Rectal smooth muscle tissue (tissue), 1 donor: Measurements from ENCODE around the gene TSGA10.
"Not testable (repeated sequence)": the region's sequence is repeated elsewhere in the genome, so short reads cannot be mapped to it uniquely, and the experiment has no call there.

Experiments
- H3K27ac ChIP-seq: one replicate; pipeline ENCODE4 v1.7.0; 2013; ENCODE audit warnings: low read depth, low read length, inconsistent platforms
- H3K27me3 ChIP-seq: one replicate; pipeline ENCODE4 v1.7.0; 2013; ENCODE audit warnings: low read length; ENCODE audit not compliant: control insufficient read depth, insufficient read depth
- H3K36me3 ChIP-seq: one replicate; pipeline ENCODE4 v1.7.0; 2013; ENCODE audit warnings: low read length; ENCODE audit not compliant: control insufficient read depth, insufficient read depth
- H3K4me1 ChIP-seq: one replicate; pipeline ENCODE4 v1.7.0; 2013; ENCODE audit warnings: low read length; ENCODE audit not compliant: control insufficient read depth, insufficient read depth
- H3K4me3 ChIP-seq: one replicate; pipeline ENCODE4 v1.7.0; 2013; ENCODE audit warnings: low read length
- H3K9ac ChIP-seq: one replicate; pipeline ENCODE4 v1.7.0; 2013; ENCODE audit warnings: low read length

The TSGA10 gene

DNA sequence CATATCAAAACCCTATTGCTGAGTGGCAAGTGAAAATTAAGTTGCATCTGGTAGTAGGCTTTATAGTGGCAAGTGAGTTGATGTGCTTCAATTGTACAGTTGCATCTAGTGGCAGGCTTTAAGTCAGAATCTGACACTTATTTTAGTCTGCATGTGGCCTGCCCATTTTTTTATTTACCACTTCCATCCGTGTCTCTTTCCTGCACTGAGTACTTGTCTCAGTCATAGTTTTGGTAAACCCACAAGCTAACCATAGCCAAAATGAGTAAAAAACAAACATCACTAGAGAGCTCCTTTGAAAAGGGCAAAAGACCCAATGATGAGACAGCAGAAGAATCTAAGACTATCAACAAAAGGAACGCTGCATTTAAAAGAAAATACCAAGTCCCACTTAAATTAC is 122.7 kb downstream of the TSGA10 start:
- Histone ChIP-seq H3K27me3 (no peaks in the 10 kb centered on the region), H3K27ac (no peak overlapping the region), H3K9ac (no peak overlapping the region), H3K4me1 (no peaks in the 10 kb centered on the region), H3K36me3 (no peaks in the 10 kb centered on the region), H3K4me3 (no peak overlapping the region)

GRCh38 chr2:99031481-99031880 is 123.3 kb downstream of the TSGA10 start:
- H3K27me3 ChIP-seq = no peaks in the 10 kb centered on the region
- no peak overlapping the region for H3K9ac ChIP-seq
- no peak overlapping the region for H3K4me3 ChIP-seq
- no peaks in the 10 kb centered on the region for H3K36me3 ChIP-seq
- no peak overlapping the region for H3K27ac ChIP-seq
- H3K4me1 ChIP-seq = no peaks in the 10 kb centered on the region

DNA sequence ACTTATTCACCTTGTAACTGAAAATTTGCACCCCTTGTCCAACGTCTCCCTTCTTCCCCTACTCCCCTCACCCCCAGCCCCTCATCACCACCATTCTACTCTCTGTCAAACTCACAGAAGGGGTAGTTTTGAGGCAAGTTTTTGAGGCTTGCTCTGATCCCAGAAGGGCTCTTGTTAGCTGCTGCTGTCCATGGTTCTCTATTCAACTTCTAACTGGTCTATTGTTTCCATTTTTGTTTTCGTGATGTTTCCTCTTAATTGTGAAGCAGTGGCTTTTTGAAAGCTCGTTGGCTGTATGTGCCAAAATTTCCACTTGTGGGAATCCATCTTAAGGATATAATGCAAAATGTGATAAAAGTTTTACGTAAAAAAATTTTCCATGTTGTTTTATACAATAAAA is 126.2 kb downstream of the TSGA10 start:
- H3K4me3 ChIP-seq = no peak overlapping the region
- no peaks in the 10 kb centered on the region for H3K4me1 ChIP-seq
- H3K9ac ChIP-seq = no peak overlapping the region
- H3K27me3 ChIP-seq = no peaks in the 10 kb centered on the region
- no peak overlapping the region for H3K27ac ChIP-seq
- H3K36me3 ChIP-seq = no peaks in the 10 kb centered on the region

- H3K9ac ChIP-seq = no peak overlapping the region
- no peaks in the 10 kb centered on the region for H3K27me3 ChIP-seq
- no peaks in the 10 kb centered on the region for H3K4me1 ChIP-seq
- H3K4me3 ChIP-seq = no peak overlapping the region
- no peaks in the 10 kb centered on the region for H3K36me3 ChIP-seq
- no peak overlapping the region for H3K27ac ChIP-seq
Observed at GRCh38 chr2:99027856-99028255, 126.9 kb downstream of the TSGA10 start.

DNA sequence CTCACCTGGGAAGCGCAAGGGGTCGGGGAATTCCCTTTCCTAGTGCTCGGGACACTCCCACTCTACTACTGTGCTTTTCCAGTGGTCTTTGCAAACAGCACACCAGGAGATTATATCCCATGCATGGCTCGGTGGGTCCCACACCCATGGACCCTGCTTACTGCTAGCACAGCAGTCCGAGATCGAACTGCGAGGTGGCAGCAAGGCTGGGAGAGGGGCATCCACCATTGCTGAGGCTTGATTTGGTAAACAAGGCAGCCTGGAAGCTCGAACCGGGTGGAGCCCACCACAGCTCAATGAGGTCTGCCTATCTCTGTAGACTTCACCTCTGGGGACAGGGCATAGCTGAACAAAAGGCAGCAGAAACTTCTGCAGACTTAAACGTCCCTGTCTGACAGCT is 154.0 kb downstream of the TSGA10 start:
- no peaks in the 10 kb centered on the region for H3K27me3 ChIP-seq
- H3K36me3 ChIP-seq = no peaks in the 10 kb centered on the region
- H3K27ac ChIP-seq = no peak overlapping the region

DNA sequence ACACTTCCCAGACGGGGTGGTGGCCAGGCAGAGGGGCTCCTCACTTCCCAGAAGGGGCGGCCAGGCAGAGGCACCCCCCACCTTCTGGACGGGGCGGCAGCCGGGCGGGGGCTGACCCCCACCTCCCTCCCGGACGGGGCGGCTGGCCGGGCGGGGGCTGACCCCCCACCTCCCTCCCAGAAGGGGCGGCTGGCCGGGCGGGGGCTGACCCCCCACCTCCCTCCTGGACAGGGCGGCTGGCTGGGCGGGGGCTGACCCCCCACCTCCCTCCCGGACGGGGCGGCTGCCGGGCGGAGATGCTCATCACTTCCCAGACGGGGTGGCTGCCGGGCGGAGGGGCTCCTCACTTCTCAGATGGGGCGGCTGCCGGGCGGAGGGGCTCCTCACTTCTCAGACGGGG is 166.0 kb downstream of the TSGA10 start:
- not testable (repeated sequence) for H3K9ac ChIP-seq, H3K36me3 ChIP-seq, H3K4me1 ChIP-seq, H3K27me3 ChIP-seq, H3K27ac ChIP-seq, H3K4me3 ChIP-seq

More for the DNA sequence above, 154.0 kb downstream of the TSGA10 start:
- no peak overlapping the region for H3K9ac ChIP-seq
- H3K4me3 ChIP-seq = no peak overlapping the region
- H3K4me1 ChIP-seq = no peaks in the 10 kb centered on the region

- Histone ChIP-seq H3K9ac (no peak overlapping the region), H3K4me1 (no peaks in the 10 kb centered on the region), H3K4me3 (no peak overlapping the region), H3K27me3 (peaks cover 2% of the 10 kb centered on the region), H3K36me3 (no peaks in the 10 kb centered on the region), H3K27ac (no peak overlapping the region)
Observed at GRCh38 chr2:98985905-98986666, 168.7 kb downstream of the TSGA10 start.

DNA sequence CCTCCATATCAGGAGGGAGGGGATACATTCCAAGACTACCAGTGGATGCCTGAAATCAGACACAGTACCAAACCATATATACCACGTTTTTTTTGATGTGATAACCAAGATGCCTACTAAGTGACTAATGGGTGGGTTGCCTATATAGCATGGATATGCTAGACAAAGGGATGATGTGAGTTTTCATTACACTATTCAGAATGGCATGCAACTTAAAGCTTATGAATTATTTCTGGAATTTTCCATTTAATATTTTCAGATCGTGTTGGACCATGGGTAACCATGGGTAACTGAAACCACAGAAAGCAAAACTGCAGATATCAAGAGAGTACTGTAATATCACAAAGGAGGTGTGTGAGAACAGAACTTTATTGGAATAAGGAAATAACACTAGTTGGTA is 179.1 kb downstream of the TSGA10 start:
- H3K36me3 ChIP-seq = no peaks in the 10 kb centered on the region
- no peak overlapping the region for H3K4me3 ChIP-seq
- no peak overlapping the region for H3K9ac ChIP-seq
- H3K27me3 ChIP-seq = no peaks in the 10 kb centered on the region
- H3K4me1 ChIP-seq = no peaks in the 10 kb centered on the region
- H3K27ac ChIP-seq = no peak overlapping the region

GRCh38 chr2:98972582-98973167 is 182.1 kb downstream of the TSGA10 start:
- Histone ChIP-seq H3K36me3 (no peaks in the 10 kb centered on the region), H3K9ac (no peak overlapping the region), H3K4me1 (no peaks in the 10 kb centered on the region), H3K27ac (no peak overlapping the region), H3K4me3 (no peak overlapping the region), H3K27me3 (no peaks in the 10 kb centered on the region)

DNA sequence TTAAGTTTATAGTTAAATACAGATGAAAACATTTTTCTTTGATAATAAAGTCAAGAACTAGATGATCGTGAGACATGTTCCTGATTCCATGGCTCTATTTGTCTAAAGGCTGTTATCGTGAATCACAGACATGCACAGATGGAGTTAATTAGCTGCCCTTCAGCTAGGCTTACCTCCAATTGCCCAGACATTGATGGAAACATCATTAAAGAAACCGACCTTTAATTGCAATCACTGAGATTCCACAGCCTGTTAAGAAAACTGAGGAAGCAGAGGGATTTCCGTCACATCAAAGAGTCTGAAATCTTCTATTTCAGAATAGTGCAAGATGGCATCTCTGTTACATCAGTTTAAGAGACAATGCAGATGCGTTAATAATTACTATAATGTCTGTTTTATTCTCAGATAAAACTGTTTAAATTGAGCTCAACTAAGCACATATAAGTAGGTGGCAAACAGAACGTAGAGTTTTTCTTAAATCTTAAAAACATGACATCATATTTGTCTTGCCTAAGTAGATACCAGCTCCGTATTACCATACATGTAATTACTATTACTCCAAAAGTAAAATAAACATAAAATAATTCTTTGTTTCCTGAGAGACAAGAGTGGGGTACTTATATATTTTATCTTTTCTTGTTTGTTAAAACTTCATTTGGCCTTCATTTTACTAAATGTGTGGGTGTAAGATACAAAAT is 194.8 kb downstream of the TSGA10 start:
- Histone ChIP-seq H3K4me1 (no peaks in the 10 kb centered on the region), H3K36me3 (no peaks in the 10 kb centered on the region), H3K4me3 (no peak overlapping the region), H3K27ac (no peak overlapping the region), H3K9ac (no peak overlapping the region), H3K27me3 (no peaks in the 10 kb centered on the region)

- Histone ChIP-seq H3K27me3 (no peaks in the 10 kb centered on the region), H3K36me3 (no peaks in the 10 kb centered on the region), H3K9ac (no peak overlapping the region), H3K4me3 (no peak overlapping the region), H3K27ac (no peak overlapping the region), H3K4me1 (peaks cover 3% of the 10 kb centered on the region)
Observed at GRCh38 chr2:98952966-98953365, 201.8 kb downstream of the TSGA10 start.

- H3K4me3 ChIP-seq = no peak overlapping the region
- no peaks in the 10 kb centered on the region for H3K27me3 ChIP-seq
- no peak overlapping the region for H3K9ac ChIP-seq
- no peak overlapping the region for H3K27ac ChIP-seq
- H3K4me1 ChIP-seq = peaks cover 3% of the 10 kb centered on the region
- no peaks in the 10 kb centered on the region for H3K36me3 ChIP-seq
Observed at GRCh38 chr2:98948956-98949739, 205.6 kb downstream of the TSGA10 start.
